ENCODE measurements around the gene GNPNAT1. TPM values are rescaled to one million over a fixed set of nuclear protein-coding genes. Genes with fewer than 3 reads are reported as not detected.

The GNPNAT1 gene
- polyA plus RNA-seq, 1 of the 3 experiments (the other 2 are of a cell fraction): 15.2 TPM

- Histone ChIP-seq H3K9me2 (no peaks in the 10 kb centered on the region), H3K4me1 (ENCODE audit: control insufficient read depth in 1 of 2, insufficient read depth in 2 of 2, low read depth in 1 of 2, low read length in 1 of 2) (no peaks in the 10 kb centered on the region; a peak in 2 of 4 replicates), H3K4me3 (ENCODE audit: low read depth in 2 of 2, low read length in 1 of 2) (peak overlapping the region; percentile 89 to 91), H3K9me3 (no peaks in the 10 kb centered on the region), H2AFZ (ENCODE audit: low read depth) (peak overlapping the region; percentile 92), H3K27ac (ENCODE audit: low read depth in 2 of 2, low read length in 1 of 2) (peak overlapping the region; percentile 69 to 71; a peak in 3 of 4 replicates), H3K27me3 (ENCODE audit: insufficient read depth) (no peaks in the 10 kb centered on the region), H3K4me2 (peak overlapping the region; percentile 78), H3K9ac (peak overlapping the region; percentile 81), H3K79me2 (ENCODE audit: insufficient read depth) (peaks cover 39% of the 10 kb centered on the region), H3F3A (replicated peaks; ENCODE audit: insufficient read depth) (peaks cover 34% of the 10 kb centered on the region), H3K36me3 (replicated peaks in 1 of 2; ENCODE audit: control insufficient read depth in 1 of 2, insufficient read depth in 2 of 2, low read length in 1 of 2) (peaks cover 23 to 35% of the 10 kb centered on the region in 2 experiments), H4K20me1 (ENCODE audit: insufficient read depth) (no peaks in the 10 kb centered on the region)
- ChIA-PET CTCF (interaction anchor here (0.8 to 1.2 kb wide), 2 partner anchors 12 to 46 kb away, joined by 3 read pairs; no protein-coding TSS in a partner anchor), POLR2A (interaction anchor here (1.4 kb wide), 1 partner anchor 178 kb away, joined by 3 read pairs; the partner anchor contains the start of genes GPR137C and TXNDC16)
- no peak for DNase-seq
- TF ChIP-seq CHD2 (IDR thresholded peaks at IDR 0.05; ENCODE audit: low read length, partially characterized antibody): no peak
- no peak for TF ChIP-seq ELF1 (IDR thresholded peaks at IDR 0.05)
- no peak for TF ChIP-seq FOXM1 (IDR thresholded peaks at IDR 0.05; ENCODE audit: low read depth)
- no peak for TF ChIP-seq POLR2AphosphoS5 (IDR thresholded peaks at IDR 0.05; ENCODE audit: low read depth, low read length)
- no peak for TF ChIP-seq EZH2phosphoT487 (IDR thresholded peaks at IDR 0.05; ENCODE audit: borderline replicate concordance, low read depth)
- TF ChIP-seq TAF1 (IDR thresholded peaks at IDR 0.05; ENCODE audit: borderline replicate concordance, low read depth, low read length): no peak
- no peak for TF ChIP-seq MEF2A (IDR thresholded peaks at IDR 0.05; ENCODE audit: borderline replicate concordance, low read depth)
- no peak for TF ChIP-seq NRF1 (IDR thresholded peaks at IDR 0.05; ENCODE audit: low read depth, low read length)
- no peak for TF ChIP-seq YY1 (IDR thresholded peaks at IDR 0.05; ENCODE audit: low read depth)
- WGBS (ENCODE audit: low lambda C conversion rate): 2% methylated on average over 10 of the region's 11 CpGs
These were observed 60.7 kb downstream of the GNPNAT1 start for GRCh38 chr14:52730709-52731111.

GRCh38 chr14:52729925-52730708 lies 61.3 kb downstream of the GNPNAT1 start, which contains the start of gene STYX:
Gene STYX (plus strand): TSS chr14:52730166. CDS start chr14:52730475, 309 bp downstream.
- Histone ChIP-seq H3K36me3 (replicated peaks in 1 of 2; ENCODE audit: control insufficient read depth in 1 of 2, insufficient read depth in 2 of 2, low read length in 1 of 2) (peaks cover 28 to 41% of the 10 kb centered on the region in 2 experiments), H2AFZ (ENCODE audit: low read depth) (peak within 1 kb of the TSS; percentile 92), H3K27ac (ENCODE audit: low read depth in 2 of 2, low read length in 1 of 2) (peak within 1 kb of the TSS; percentile 69 to 71), H3K9me3 (no peaks in the 10 kb centered on the region), H3K79me2 (ENCODE audit: insufficient read depth) (peaks cover 42% of the 10 kb centered on the region), H3K4me3 (ENCODE audit: low read depth in 2 of 2, low read length in 1 of 2) (peak within 1 kb of the TSS; percentile 89 to 91), H3K4me1 (ENCODE audit: control insufficient read depth in 1 of 2, insufficient read depth in 2 of 2, low read depth in 1 of 2, low read length in 1 of 2) (no peaks in the 10 kb centered on the region; a peak in 2 of 4 replicates), H3K9ac (peak within 1 kb of the TSS; percentile 81), H3K27me3 (ENCODE audit: insufficient read depth) (no peaks in the 10 kb centered on the region), H3K4me2 (peak within 1 kb of the TSS; percentile 78), H3F3A (replicated peaks; ENCODE audit: insufficient read depth) (peaks cover 38% of the 10 kb centered on the region), H3K9me2 (no peaks in the 10 kb centered on the region), H4K20me1 (ENCODE audit: insufficient read depth) (no peaks in the 10 kb centered on the region)
- peak; percentile 94 for DNase-seq
- ChIA-PET CTCF (interaction anchor here (0.8 to 1.2 kb wide), 2 partner anchors 46 to 221 kb away, joined by 3 read pairs; partner anchors contain the start of gene FERMT2), POLR2A (interaction anchor here (1.0 to 1.4 kb wide), 2 partner anchors 61 to 177 kb away, joined by 3 read pairs; partner anchors contain the start of genes GNPNAT1, GPR137C and TXNDC16)
- 1% methylated on average over 20 of the region's 72 CpGs for WGBS (ENCODE audit: low lambda C conversion rate)
- no peak for TF ChIP-seq CTCF (IDR thresholded peaks at IDR 0.05)
- TF ChIP-seq USF2 (IDR thresholded peaks at IDR 0.05; ENCODE audit: borderline replicate concordance, low read depth, low read length): no peak
- no peak; the same call in 1 of the 2 replicates for TF ChIP-seq MAX (IDR thresholded peaks at IDR 0.05; ENCODE audit: low read depth)
- no peak for TF ChIP-seq NFIC (IDR thresholded peaks at IDR 0.05; ENCODE audit: borderline replicate concordance)
- TF ChIP-seq RAD21 (IDR thresholded peaks at IDR 0.05; ENCODE audit: low read length): no peak
- peak; percentile 66 for TF ChIP-seq NRF1 (IDR thresholded peaks at IDR 0.05; ENCODE audit: low read depth, low read length)
- no peak; the same call in 1 of the 2 replicates for TF ChIP-seq IRF3 (IDR thresholded peaks at IDR 0.05; ENCODE audit: low read depth, low read length)
- no peak for TF ChIP-seq ELF1 (IDR thresholded peaks at IDR 0.05)
- peak in 1 of 2 experiments; percentile 4; a peak in 1 of 4 replicates for TF ChIP-seq EP300 (IDR thresholded peaks at IDR 0.05; ENCODE audit: borderline replicate concordance in 1 of 2, low read depth in 1 of 2, low read length in 1 of 2)
- TF ChIP-seq GABPA (IDR thresholded peaks at IDR 0.05; ENCODE audit: low read depth): no peak
- peak; percentile 31; the same call in 1 of the 2 replicates for TF ChIP-seq SIN3A (IDR thresholded peaks at IDR 0.05; ENCODE audit: borderline replicate concordance, low read depth, low read length)
- peak; percentile 33; the same call in 1 of the 2 replicates for TF ChIP-seq TCF12 (IDR thresholded peaks at IDR 0.05)
- TF ChIP-seq MXI1 (IDR thresholded peaks at IDR 0.05; ENCODE audit: low read depth, low read length): peak; percentile 60; the same call in 1 of the 2 replicates
- TF ChIP-seq MEF2A (IDR thresholded peaks at IDR 0.05; ENCODE audit: borderline replicate concordance, low read depth): no peak
- TF ChIP-seq CHD2 (IDR thresholded peaks at IDR 0.05; ENCODE audit: low read length, partially characterized antibody): peak; percentile 49
- no peak for TF ChIP-seq GATA2 (CRISPR knock-in tag; IDR thresholded peaks at IDR 0.05)

All from SK-N-SH (cell line).